HepG2 (cell line): Measurements from ENCODE around the gene CTIF. TPM values are rescaled to one million over a fixed set of nuclear protein-coding genes. Genes with fewer than 3 reads are reported as not detected.

Experiments
- NBN ChIP-seq: fragments of 450-650 bp; conservative IDR thresholded peaks from 2 replicates; pipeline ENCODE4 v1.6.1; 2017
- POGZ ChIP-seq: sonication (generic); formaldehyde crosslinking; IDR thresholded peaks from 2 replicates; pipeline ENCODE4 v1.4.0; 2020; ENCODE audit warnings: mild to moderate bottlenecking, missing genetic modification reagents
- ZBTB1 ChIP-seq: sonication (generic); formaldehyde crosslinking; IDR thresholded peaks from 2 replicates; pipeline ENCODE4 v1.4.0; 2020; ENCODE audit warnings: missing genetic modification reagents, borderline replicate concordance
- ZNF547 ChIP-seq: sonication (generic); formaldehyde crosslinking; IDR thresholded peaks from 2 replicates; pipeline ENCODE4 v1.5.1; 2020; ENCODE audit warnings: mild to moderate bottlenecking, missing genetic modification reagents
- ZNF550 ChIP-seq: sonication (generic); formaldehyde crosslinking; IDR thresholded peaks from 2 replicates; pipeline ENCODE4 v1.4.0; 2020; ENCODE audit warnings: mild to moderate bottlenecking, missing genetic modification reagents, borderline replicate concordance
- ZSCAN29 ChIP-seq: sonication (generic); formaldehyde crosslinking; conservative IDR thresholded peaks from 2 replicates; pipeline ENCODE4 v1.4.0; 2020; ENCODE audit warnings: mild to moderate bottlenecking, missing genetic modification reagents
- polyA plus RNA-seq, 8 experiments: library from polyadenylated mRNA; depleted of rRNA in 3 of 8; stranded (reverse) in 7 of 8; unstranded in 1 of 8; fragments of >200 nt; fragmentation: Illumina TruSeq in 4 of 8; extraction: Trizol in 4 of 8; gene quantifications; 2 replicates each; pipeline versions ENCODE4 v1.2.1 to v1.2.3, GENCODE V29; 2011 to 2016; ENCODE audit warnings: low read depth in 4 of 8, missing spikeins in 1 of 8, mixed read lengths in 1 of 8; ENCODE audit not compliant: insufficient read depth in 1 of 8
- total RNA-seq, 5 experiments: library from RNA; depleted of rRNA; stranded (reverse); fragments of >200 nt; fragmentation: Illumina TruSeq; extraction: Trizol; gene quantifications; 2 replicates each; pipeline ENCODE4 v1.2.3, GENCODE V29; 2016; ENCODE audit warnings: low read depth in 1 of 5
- TF ChIP-seq, protein P1 (sequence below): sonication (generic); formaldehyde crosslinking; conservative IDR thresholded peaks from 2 replicates; pipeline ENCODE4 v1.4.0; 2020; ENCODE audit warnings: mild to moderate bottlenecking, missing genetic modification reagents, moderate library complexity
- TF ChIP-seq, protein P2 (sequence below): sonication (generic); formaldehyde crosslinking; IDR thresholded peaks from 2 replicates; pipeline ENCODE4 v1.5.1; 2020; ENCODE audit warnings: mild to moderate bottlenecking, missing genetic modification reagents, moderate library complexity

CTIF gene
- total and polyA plus RNA-seq, 2 of the 13 experiments (the other 11 are each of a cell fraction or from before 2014, with no cell fraction given), result 18.2 to 28.0 TPM

DNA sequence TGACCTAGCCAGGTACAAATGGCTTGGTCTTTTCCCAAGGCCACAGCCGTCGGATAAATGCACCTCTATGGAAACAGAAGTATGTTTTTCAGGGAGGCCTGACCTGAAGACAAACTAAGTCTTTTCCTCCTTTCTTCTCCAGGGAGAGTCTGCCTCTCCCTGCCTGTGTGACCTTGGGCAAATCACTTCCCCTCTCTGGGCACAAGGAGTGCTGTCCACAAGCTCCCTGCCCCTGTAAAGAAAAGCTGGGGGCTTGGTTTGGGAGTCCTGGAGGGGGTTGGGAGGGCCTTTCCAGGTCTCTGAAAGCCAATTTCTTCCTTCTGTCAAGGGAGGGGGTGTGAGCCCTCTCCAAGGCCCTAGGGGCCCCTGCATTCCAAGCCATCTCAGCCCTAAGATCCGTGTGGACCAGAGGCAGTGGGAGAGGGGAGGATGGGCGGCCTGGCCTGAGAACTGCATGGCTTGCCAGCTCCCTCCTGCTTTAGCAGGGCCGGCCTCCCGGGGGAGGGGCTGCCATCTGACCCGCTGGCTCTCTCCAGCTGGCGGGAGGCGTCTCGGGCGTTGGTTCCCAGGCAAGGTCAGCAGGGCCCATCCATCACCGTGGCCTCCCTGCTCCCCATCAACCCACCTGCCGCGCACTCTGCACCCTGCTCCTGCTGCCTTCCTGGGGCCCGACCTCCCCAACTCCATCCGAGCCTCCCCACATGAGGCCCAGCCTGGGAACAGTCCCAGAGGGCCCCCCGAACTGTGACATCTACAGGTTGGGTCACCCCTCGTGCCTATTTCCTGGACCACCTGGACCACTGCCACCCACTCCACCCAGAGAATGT is 350.5 kb downstream of the CTIF start (continued):
- TF ChIP-seq ZNF547 (no peak), POGZ (no peak), NBN (no peak), ZNF550 (CRISPR knock-in tag) (no peak), ZSCAN29 (CRISPR knock-in tag) (no peak), ZBTB1 (CRISPR knock-in tag) (no peak)
- TF ChIP-seq, protein P1, sequence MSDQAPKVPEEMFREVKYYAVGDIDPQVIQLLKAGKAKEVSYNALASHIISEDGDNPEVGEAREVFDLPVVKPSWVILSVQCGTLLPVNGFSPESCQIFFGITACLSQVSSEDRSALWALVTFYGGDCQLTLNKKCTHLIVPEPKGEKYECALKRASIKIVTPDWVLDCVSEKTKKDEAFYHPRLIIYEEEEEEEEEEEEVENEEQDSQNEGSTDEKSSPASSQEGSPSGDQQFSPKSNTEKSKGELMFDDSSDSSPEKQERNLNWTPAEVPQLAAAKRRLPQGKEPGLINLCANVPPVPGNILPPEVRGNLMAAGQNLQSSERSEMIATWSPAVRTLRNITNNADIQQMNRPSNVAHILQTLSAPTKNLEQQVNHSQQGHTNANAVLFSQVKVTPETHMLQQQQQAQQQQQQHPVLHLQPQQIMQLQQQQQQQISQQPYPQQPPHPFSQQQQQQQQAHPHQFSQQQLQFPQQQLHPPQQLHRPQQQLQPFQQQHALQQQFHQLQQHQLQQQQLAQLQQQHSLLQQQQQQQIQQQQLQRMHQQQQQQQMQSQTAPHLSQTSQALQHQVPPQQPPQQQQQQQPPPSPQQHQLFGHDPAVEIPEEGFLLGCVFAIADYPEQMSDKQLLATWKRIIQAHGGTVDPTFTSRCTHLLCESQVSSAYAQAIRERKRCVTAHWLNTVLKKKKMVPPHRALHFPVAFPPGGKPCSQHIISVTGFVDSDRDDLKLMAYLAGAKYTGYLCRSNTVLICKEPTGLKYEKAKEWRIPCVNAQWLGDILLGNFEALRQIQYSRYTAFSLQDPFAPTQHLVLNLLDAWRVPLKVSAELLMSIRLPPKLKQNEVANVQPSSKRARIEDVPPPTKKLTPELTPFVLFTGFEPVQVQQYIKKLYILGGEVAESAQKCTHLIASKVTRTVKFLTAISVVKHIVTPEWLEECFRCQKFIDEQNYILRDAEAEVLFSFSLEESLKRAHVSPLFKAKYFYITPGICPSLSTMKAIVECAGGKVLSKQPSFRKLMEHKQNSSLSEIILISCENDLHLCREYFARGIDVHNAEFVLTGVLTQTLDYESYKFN (CRISPR knock-in tag), result no peak
- TF ChIP-seq, protein P2, sequence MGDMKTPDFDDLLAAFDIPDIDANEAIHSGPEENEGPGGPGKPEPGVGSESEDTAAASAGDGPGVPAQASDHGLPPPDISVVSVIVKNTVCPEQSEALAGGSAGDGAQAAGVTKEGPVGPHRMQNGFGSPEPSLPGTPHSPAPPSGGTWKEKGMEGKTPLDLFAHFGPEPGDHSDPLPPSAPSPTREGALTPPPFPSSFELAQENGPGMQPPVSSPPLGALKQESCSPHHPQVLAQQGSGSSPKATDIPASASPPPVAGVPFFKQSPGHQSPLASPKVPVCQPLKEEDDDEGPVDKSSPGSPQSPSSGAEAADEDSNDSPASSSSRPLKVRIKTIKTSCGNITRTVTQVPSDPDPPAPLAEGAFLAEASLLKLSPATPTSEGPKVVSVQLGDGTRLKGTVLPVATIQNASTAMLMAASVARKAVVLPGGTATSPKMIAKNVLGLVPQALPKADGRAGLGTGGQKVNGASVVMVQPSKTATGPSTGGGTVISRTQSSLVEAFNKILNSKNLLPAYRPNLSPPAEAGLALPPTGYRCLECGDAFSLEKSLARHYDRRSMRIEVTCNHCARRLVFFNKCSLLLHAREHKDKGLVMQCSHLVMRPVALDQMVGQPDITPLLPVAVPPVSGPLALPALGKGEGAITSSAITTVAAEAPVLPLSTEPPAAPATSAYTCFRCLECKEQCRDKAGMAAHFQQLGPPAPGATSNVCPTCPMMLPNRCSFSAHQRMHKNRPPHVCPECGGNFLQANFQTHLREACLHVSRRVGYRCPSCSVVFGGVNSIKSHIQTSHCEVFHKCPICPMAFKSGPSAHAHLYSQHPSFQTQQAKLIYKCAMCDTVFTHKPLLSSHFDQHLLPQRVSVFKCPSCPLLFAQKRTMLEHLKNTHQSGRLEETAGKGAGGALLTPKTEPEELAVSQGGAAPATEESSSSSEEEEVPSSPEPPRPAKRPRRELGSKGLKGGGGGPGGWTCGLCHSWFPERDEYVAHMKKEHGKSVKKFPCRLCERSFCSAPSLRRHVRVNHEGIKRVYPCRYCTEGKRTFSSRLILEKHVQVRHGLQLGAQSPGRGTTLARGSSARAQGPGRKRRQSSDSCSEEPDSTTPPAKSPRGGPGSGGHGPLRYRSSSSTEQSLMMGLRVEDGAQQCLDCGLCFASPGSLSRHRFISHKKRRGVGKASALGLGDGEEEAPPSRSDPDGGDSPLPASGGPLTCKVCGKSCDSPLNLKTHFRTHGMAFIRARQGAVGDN (CRISPR knock-in tag), result peak; percentile 69
- TF ChIP-seq, all 625 proteins: peak for 31
